PC-3 (cell line): Measurements from ENCODE around the gene NPIPA3. TPM values are rescaled to one million over a fixed set of nuclear protein-coding genes. Genes with fewer than 3 reads are reported as not detected.
"Not testable (repeated sequence)": the region's sequence is repeated elsewhere in the genome, so short reads cannot be mapped to it uniquely, and the experiment has no call there.

Source experiments
- ATAC-seq: fragments of 200-7000 bp; cut with Tn5 transposase; 2 replicates; pipeline ENCODE4 v1.9.1; 2020; ENCODE audit warnings: mild to moderate bottlenecking, moderate library complexity
- BruUV-seq: library from RNA; stranded (reverse); fragments of 400-500 nt; replicated peaks from 2 replicates; lab custom pipeline; 2021; lab: Mats Ljungman, UMichigan
- CTCF ChIA-PET: fragments of 300-600 bp; sonication (Branson Sonifier 250); formaldehyde crosslinking; loops from one replicate; lab custom pipeline; 2022; ENCODE audit warnings: antibody characterized with exemption; lab: Charles Lee
- POLR2A ChIA-PET: fragments of 300-600 bp; sonication (Branson Sonifier 250); formaldehyde crosslinking; loops from one replicate; lab custom pipeline; 2022; ENCODE audit warnings: antibody characterized with exemption; ENCODE audit not compliant: unreplicated experiment; lab: Charles Lee
- DNase-seq: peaks from one replicate; pipeline ENCODE4 v3.0.0-alpha.2; 2015
- H2AFZ ChIP-seq: fragments of 300-600 bp; sonication (generic); 2 replicates; pipeline ENCODE4 v1.6.0; 2016; ENCODE audit warnings: antibody characterized with exemption, low read length
- H3F3A ChIP-seq: fragments of 300-600 bp; sonication (generic); one replicate; pipeline ENCODE4 v1.6.0; 2017; ENCODE audit warnings: antibody characterized with exemption, low read length, control low read depth, mild to moderate bottlenecking; ENCODE audit not compliant: unreplicated experiment
- H3K27ac ChIP-seq: fragments of 300-600 bp; sonication (generic); 2 replicates; pipeline ENCODE4 v1.5.1; 2016; ENCODE audit warnings: mild to moderate bottlenecking, low read length
- H3K27me3 ChIP-seq: fragments of 300-600 bp; sonication (generic); 2 replicates; pipeline ENCODE4 v1.6.1; 2016; ENCODE audit warnings: low read length, mixed read lengths
- H3K36me3 ChIP-seq: fragments of 300-600 bp; sonication (generic); 2 replicates; pipeline ENCODE4 v1.6.1; 2016; ENCODE audit warnings: low read depth, mixed run types, low read length, mixed read lengths
- H3K4me1 ChIP-seq: fragments of 300-600 bp; sonication (generic); 2 replicates; pipeline ENCODE4 v1.5.1; 2016; ENCODE audit warnings: low read length; ENCODE audit not compliant: insufficient read depth
- H3K4me2 ChIP-seq: fragments of 300-600 bp; sonication (generic); 2 replicates; pipeline ENCODE4 v1.6.0; 2016; ENCODE audit warnings: low read length
- H3K4me3 ChIP-seq: fragments of 300-600 bp; sonication (generic); 2 replicates; pipeline ENCODE4 v1.5.1; 2016; ENCODE audit warnings: mild to moderate bottlenecking, low read length, mixed read lengths
- H3K79me2 ChIP-seq: fragments of 300-600 bp; sonication (generic); 2 replicates; pipeline ENCODE4 v1.6.1; 2017; ENCODE audit warnings: low read length, mixed read lengths
- H3K9ac ChIP-seq: fragments of 300-600 bp; sonication (generic); 2 replicates; pipeline ENCODE4 v1.6.0; 2016; ENCODE audit warnings: mild to moderate bottlenecking, low read length
- H3K9me2 ChIP-seq: fragments of 300-600 bp; sonication (generic); replicated peaks from 2 replicates; pipeline ENCODE4 v1.6.1; 2016; ENCODE audit warnings: mixed run types, low read length, mixed read lengths
- H3K9me3 ChIP-seq: fragments of 300-600 bp; sonication (generic); 2 replicates; pipeline ENCODE4 v1.6.1; 2016; ENCODE audit warnings: low read length, mixed read lengths
- H4K20me1 ChIP-seq: fragments of 300-600 bp; sonication (generic); 2 replicates; pipeline ENCODE4 v1.6.1; 2016; ENCODE audit warnings: low read length, mixed read lengths
- EZH2 ChIP-seq: fragments of 300-600 bp; sonication (generic); IDR thresholded peaks from one replicate; pipeline ENCODE4 v1.6.1; 2017; ENCODE audit warnings: antibody characterized with exemption, mild to moderate bottlenecking, low read length; ENCODE audit not compliant: unreplicated experiment
- EZH2phosphoT487 ChIP-seq: fragments of 300-600 bp; sonication (generic); IDR thresholded peaks from 2 replicates; pipeline ENCODE4 v1.6.1; 2018; ENCODE audit warnings: mild to moderate bottlenecking, antibody characterized with exemption, low read length, borderline replicate concordance
- intact Hi-C: fragments of 100-400 bp; cut with micrococcal nuclease; formaldehyde crosslinking; loops from 2 replicates; pipeline ENCODE4 v1.9.0; 2023
- total RNA-seq: library from RNA; depleted of rRNA; stranded (reverse); fragments of >200 nt; gene quantifications from 2 replicates; pipeline ENCODE4 v1.2.3, GENCODE V29; 2014
- TF ChIP-seq, protein P1 (sequence below): fragments of 300-600 bp; sonication (generic); conservative IDR thresholded peaks from 2 replicates; pipeline ENCODE4 v1.5.1; 2017; ENCODE audit warnings: antibody characterized with exemption, low read depth, mild to moderate bottlenecking, low read length

Gene NPIPA3
- total RNA-seq, 1 experiment from 2014 or later, result 1.1 TPM

DNA sequence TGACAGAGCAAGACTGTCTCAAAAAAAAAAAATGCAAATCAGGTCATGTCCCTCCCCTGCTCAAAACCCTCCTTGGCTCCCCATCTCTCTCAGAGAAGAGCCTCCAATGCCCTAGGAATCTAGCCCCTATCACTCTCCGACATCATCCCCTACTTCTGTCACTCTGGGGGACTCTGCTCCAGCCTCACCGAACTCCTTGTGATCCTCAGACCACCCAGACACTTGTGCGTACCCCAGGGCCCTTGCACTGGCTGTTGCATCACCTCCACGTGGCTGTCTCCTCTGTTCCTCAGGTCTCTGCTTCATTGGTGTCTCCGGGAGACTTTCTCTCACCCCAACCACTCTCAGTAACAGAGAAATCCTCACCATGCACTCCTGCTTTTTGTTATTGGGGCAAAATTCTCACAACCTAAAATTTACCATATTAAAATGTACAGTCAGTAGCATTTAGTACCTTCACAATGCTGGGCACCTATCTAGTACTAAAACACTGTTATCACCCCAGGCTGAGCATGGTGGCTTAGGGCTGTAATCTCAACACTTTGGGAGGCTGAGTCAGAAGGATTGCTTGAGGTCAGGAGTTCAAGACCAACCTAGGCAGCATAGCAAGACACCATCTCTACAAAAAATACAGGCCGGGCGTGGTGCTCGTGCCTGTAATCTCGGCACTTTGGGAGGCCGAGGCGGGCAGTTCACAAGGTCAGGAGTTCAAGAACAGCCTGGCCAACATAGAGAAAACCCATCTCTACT lies 24.3 kb upstream of the NPIPA3 start:
- Histone ChIP-seq H3K79me2 (no peaks in the 10 kb centered on the region), H3K4me3 (no peak overlapping the region), H3F3A (no peaks in the 10 kb centered on the region), H3K9me3 (no peaks in the 10 kb centered on the region), H3K27me3 (no peaks in the 10 kb centered on the region), H4K20me1 (no peaks in the 10 kb centered on the region), H3K9me2 (no peaks in the 10 kb centered on the region), H3K27ac (no peak overlapping the region), H3K4me2 (no peak overlapping the region), H3K36me3 (no peaks in the 10 kb centered on the region), H3K4me1 (no peaks in the 10 kb centered on the region), H3K9ac (no peak overlapping the region), H2AFZ (no peak overlapping the region)
- DNase-seq, result no peak
- no TSS peak for BruUV-seq
- ATAC-seq, result no peak
- intact Hi-C loops, result no loop called here
- TF ChIP-seq, protein P1, sequence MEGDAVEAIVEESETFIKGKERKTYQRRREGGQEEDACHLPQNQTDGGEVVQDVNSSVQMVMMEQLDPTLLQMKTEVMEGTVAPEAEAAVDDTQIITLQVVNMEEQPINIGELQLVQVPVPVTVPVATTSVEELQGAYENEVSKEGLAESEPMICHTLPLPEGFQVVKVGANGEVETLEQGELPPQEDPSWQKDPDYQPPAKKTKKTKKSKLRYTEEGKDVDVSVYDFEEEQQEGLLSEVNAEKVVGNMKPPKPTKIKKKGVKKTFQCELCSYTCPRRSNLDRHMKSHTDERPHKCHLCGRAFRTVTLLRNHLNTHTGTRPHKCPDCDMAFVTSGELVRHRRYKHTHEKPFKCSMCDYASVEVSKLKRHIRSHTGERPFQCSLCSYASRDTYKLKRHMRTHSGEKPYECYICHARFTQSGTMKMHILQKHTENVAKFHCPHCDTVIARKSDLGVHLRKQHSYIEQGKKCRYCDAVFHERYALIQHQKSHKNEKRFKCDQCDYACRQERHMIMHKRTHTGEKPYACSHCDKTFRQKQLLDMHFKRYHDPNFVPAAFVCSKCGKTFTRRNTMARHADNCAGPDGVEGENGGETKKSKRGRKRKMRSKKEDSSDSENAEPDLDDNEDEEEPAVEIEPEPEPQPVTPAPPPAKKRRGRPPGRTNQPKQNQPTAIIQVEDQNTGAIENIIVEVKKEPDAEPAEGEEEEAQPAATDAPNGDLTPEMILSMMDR, result no peak
- no peak for TF ChIP-seq EZH2
- no peak for TF ChIP-seq EZH2phosphoT487
- ChIA-PET POLR2A (no interaction called here), CTCF (no interaction called here)

DNA sequence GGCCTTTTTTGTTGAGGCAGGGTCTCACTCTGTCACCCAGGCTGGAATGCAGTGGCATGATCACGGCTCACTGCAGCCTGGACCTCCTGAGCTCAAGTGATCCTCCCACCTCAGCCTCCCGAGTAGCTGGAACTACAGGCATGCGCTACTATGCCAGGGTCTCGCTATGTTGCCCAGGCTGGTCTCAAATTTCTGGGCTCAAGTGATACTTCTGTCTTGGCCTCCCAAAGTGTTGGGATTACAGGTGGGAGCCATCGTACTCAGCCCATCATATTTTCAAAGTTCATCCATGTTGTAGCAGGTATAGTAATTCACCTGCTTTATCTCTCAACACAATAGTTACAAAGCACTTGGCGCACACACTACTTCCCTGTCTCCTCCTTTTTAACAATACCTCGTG lies 22.8 kb upstream of the NPIPA3 start:
- H3K4me3 ChIP-seq, H3K9me3 ChIP-seq, H3K4me2 ChIP-seq, intact Hi-C loops, POLR2A ChIA-PET, DNase-seq, ATAC-seq, H3K9ac ChIP-seq, H3F3A ChIP-seq, H3K27me3 ChIP-seq, H3K4me1 ChIP-seq, H4K20me1 ChIP-seq, H3K79me2 ChIP-seq, H3K36me3 ChIP-seq, BruUV-seq, CTCF ChIA-PET, H3K27ac ChIP-seq, H2AFZ ChIP-seq, H3K9me2 ChIP-seq: not testable (repeated sequence)

DNA sequence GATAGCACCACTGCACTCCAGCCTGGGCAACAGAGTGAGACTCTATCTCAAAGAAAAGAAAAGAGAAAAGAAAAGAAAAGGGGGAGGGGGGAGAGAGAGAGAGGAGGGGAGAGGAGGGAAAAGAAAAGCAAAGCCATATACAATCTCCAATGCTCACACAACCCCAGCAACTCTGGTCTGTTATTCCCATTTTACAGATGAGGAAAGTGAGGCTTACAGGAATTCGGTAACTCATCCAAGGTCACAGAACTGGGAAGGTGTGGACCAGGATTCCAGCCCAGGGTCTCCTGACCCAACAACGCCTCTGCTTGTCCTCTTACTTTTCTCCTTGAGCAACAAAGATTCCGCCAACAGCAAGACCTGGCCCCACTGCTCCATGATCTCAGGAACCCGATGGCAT lies 22.1 kb upstream of the NPIPA3 start:
- TF ChIP-seq, protein P1, result no peak
- no peak for TF ChIP-seq EZH2phosphoT487
- TF ChIP-seq EZH2, result no peak

More for the DNA sequence above, 22.1 kb upstream of the NPIPA3 start:
- Histone ChIP-seq H3K4me3 (no peak overlapping the region), H3K79me2 (no peaks in the 10 kb centered on the region), H3K4me1 (no peaks in the 10 kb centered on the region), H3K27ac (no peak overlapping the region), H4K20me1 (no peaks in the 10 kb centered on the region), H2AFZ (no peak overlapping the region), H3K4me2 (no peak overlapping the region), H3K9me3 (no peaks in the 10 kb centered on the region), H3K36me3 (no peaks in the 10 kb centered on the region), H3K9ac (no peak overlapping the region), H3K9me2 (no peaks in the 10 kb centered on the region), H3F3A (no peaks in the 10 kb centered on the region), H3K27me3 (no peaks in the 10 kb centered on the region)
- no TSS peak for BruUV-seq
- ChIA-PET CTCF (no interaction called here), POLR2A (no interaction called here)
- intact Hi-C loops, result no loop called here
- ATAC-seq (no peak), DNase-seq (no peak)
